H9 (cell line): Measurements from ENCODE around the gene PRCC. TPM values are rescaled to one million over a fixed set of nuclear protein-coding genes. Genes with fewer than 3 reads are reported as not detected.

Experiments
- DNase-seq: peaks from one replicate; pipeline ENCODE4 v3.0.0-alpha.2; 2017
- H2AFZ ChIP-seq: one replicate; pipeline ENCODE4 v1.6.1; 2013; ENCODE audit warnings: mild to moderate bottlenecking, low read length, control low read depth, moderate library complexity
- H2AK5ac ChIP-seq: 2 replicates; pipeline ENCODE4 v1.6.1; 2013; ENCODE audit warnings: low read length, control low read depth, mixed read lengths; ENCODE audit not compliant: insufficient read length
- H2BK120ac ChIP-seq: one replicate; pipeline ENCODE4 v1.6.1; 2013; ENCODE audit warnings: low read depth, mild to moderate bottlenecking, low read length, control low read depth, inconsistent platforms; ENCODE audit not compliant: poor library complexity, severe bottlenecking
- H2BK12ac ChIP-seq: 2 replicates; pipeline ENCODE4 v1.6.1; 2013; ENCODE audit warnings: low read length, control low read depth, mixed read lengths, low read depth; ENCODE audit not compliant: insufficient read length
- H2BK15ac ChIP-seq: 2 replicates; pipeline ENCODE4 v1.6.1; 2013; ENCODE audit warnings: low read depth, low read length, control low read depth
- H2BK20ac ChIP-seq: one replicate; pipeline ENCODE4 v1.6.1; 2013; ENCODE audit warnings: low read depth, mild to moderate bottlenecking, low read length, control low read depth, inconsistent platforms; ENCODE audit not compliant: poor library complexity, severe bottlenecking
- H2BK5ac ChIP-seq: 2 replicates; pipeline ENCODE4 v1.6.1; 2013; ENCODE audit warnings: low read length, control low read depth, mixed read lengths; ENCODE audit not compliant: insufficient read length
- H3K14ac ChIP-seq: 2 replicates; pipeline ENCODE4 v1.6.1; 2013; ENCODE audit warnings: low read length, control low read depth; ENCODE audit not compliant: insufficient read depth
- H3K18ac ChIP-seq: 2 replicates; pipeline ENCODE4 v1.6.1; 2013; ENCODE audit warnings: low read depth, mild to moderate bottlenecking, mixed read lengths, low read length, control low read depth; ENCODE audit not compliant: insufficient read length
- H3K23ac ChIP-seq: 2 replicates; pipeline ENCODE4 v1.6.1; 2013; ENCODE audit warnings: low read length, control low read depth, mixed read lengths, low read depth; ENCODE audit not compliant: insufficient read length
- H3K23me2 ChIP-seq: 2 replicates; pipeline ENCODE4 v1.6.1; 2013; ENCODE audit warnings: low read depth, mild to moderate bottlenecking, mixed read lengths, low read length, control low read depth; ENCODE audit not compliant: insufficient read length, poor library complexity, severe bottlenecking
- H3K27ac ChIP-seq: 2 replicates; pipeline ENCODE4 v1.5.1; 2013; ENCODE audit warnings: low read length, control low read depth, mixed read lengths, low read depth; ENCODE audit not compliant: insufficient read length
- H3K27me3 ChIP-seq: 2 replicates; pipeline ENCODE4 v1.6.1; 2013; ENCODE audit warnings: low read length, control low read depth, inconsistent platforms; ENCODE audit not compliant: insufficient read depth
- H3K4ac ChIP-seq: 2 replicates; pipeline ENCODE4 v1.6.1; 2013; ENCODE audit warnings: low read depth, mild to moderate bottlenecking, control low read depth, inconsistent platforms, low read length, moderate library complexity
- H3K4me1 ChIP-seq: 2 replicates; pipeline ENCODE4 v1.6.1; 2013; ENCODE audit warnings: low read length, control low read depth, inconsistent platforms; ENCODE audit not compliant: insufficient read depth
- H3K4me2 ChIP-seq: 2 replicates; pipeline ENCODE4 v1.6.1; 2013; ENCODE audit warnings: low read length, control low read depth, mixed read lengths; ENCODE audit not compliant: insufficient read length, insufficient read depth
- H3K56ac ChIP-seq: 2 replicates; pipeline ENCODE4 v1.6.1; 2013; ENCODE audit warnings: low read depth, mild to moderate bottlenecking, mixed read lengths, low read length, control low read depth; ENCODE audit not compliant: insufficient read length
- H3K79me1 ChIP-seq: 2 replicates; pipeline ENCODE4 v1.6.1; 2013; ENCODE audit warnings: low read depth, mild to moderate bottlenecking, moderate library complexity, low read length, control low read depth, inconsistent platforms; ENCODE audit not compliant: insufficient read depth, poor library complexity, severe bottlenecking
- H3K79me2 ChIP-seq: 2 replicates; pipeline ENCODE4 v1.6.1; 2013; ENCODE audit warnings: low read length, control low read depth, inconsistent platforms; ENCODE audit not compliant: insufficient read depth
- H3K9ac ChIP-seq: 2 replicates; pipeline ENCODE4 v1.6.1; 2013; ENCODE audit warnings: low read length, control low read depth, mixed read lengths; ENCODE audit not compliant: insufficient read length; ENCODE audit errors: extremely low read depth
- H3K9me3 ChIP-seq: one replicate; pipeline ENCODE4 v1.6.1; 2013; ENCODE audit warnings: low read depth, low read length, inconsistent platforms; ENCODE audit not compliant: control insufficient read depth
- H3T11ph ChIP-seq: one replicate; pipeline ENCODE4 v1.6.1; 2013; ENCODE audit warnings: mild to moderate bottlenecking, low read length, control low read depth, inconsistent platforms
- H4K20me1 ChIP-seq: one replicate; pipeline ENCODE4 v1.6.1; 2013; ENCODE audit not compliant: control insufficient read depth, insufficient read length, insufficient read depth
- H4K5ac ChIP-seq: 2 replicates; pipeline ENCODE4 v1.6.1; 2013; ENCODE audit warnings: low read depth, mild to moderate bottlenecking, mixed read lengths, low read length, control low read depth; ENCODE audit not compliant: insufficient read length
- H4K8ac ChIP-seq: replicated peaks from 2 replicates; pipeline ENCODE4 v1.6.1; 2013; ENCODE audit warnings: low read length, control low read depth, mixed read lengths, low read depth; ENCODE audit not compliant: insufficient read length
- H4K91ac ChIP-seq: 2 replicates; pipeline ENCODE4 v1.6.1; 2013; ENCODE audit warnings: low read depth, mild to moderate bottlenecking, moderate library complexity, mixed read lengths, low read length, control low read depth; ENCODE audit not compliant: insufficient read length
- H3K27ac Mint-ChIP-seq, 3 experiments: 2 replicates in 2 of 3; 3 replicates in 1 of 3; pipeline ENCODE4 v1.8.0; 2020 to 2021; ENCODE audit warnings: mixed read lengths in 3 of 3, mild to moderate bottlenecking in 1 of 3, moderate library complexity in 1 of 3
- H3K27me3 Mint-ChIP-seq: 2 replicates; pipeline ENCODE4 v1.8.0; 2021; ENCODE audit warnings: low read depth, mild to moderate bottlenecking, moderate library complexity, mixed read lengths
- H3K36me3 Mint-ChIP-seq, 3 experiments: 2 replicates in 2 of 3; 3 replicates in 1 of 3; pipeline ENCODE4 v1.8.0; 2020 to 2021; ENCODE audit warnings: low read depth in 3 of 3, mixed read lengths in 3 of 3; ENCODE audit not compliant: insufficient read depth in 1 of 3
- H3K4me1 Mint-ChIP-seq, 2 experiments: 2 replicates each; pipeline ENCODE4 v1.8.0; 2020; ENCODE audit warnings: mixed read lengths in 2 of 2
- H3K4me3 Mint-ChIP-seq, 2 experiments: 2 replicates in 1 of 2; 3 replicates in 1 of 2; pipeline ENCODE4 v1.8.0; 2020 to 2021; ENCODE audit warnings: mild to moderate bottlenecking in 2 of 2, mixed read lengths in 2 of 2, moderate library complexity in 1 of 2
- H3K9me3 Mint-ChIP-seq, 2 experiments: 2 replicates in 1 of 2; 3 replicates in 1 of 2; pipeline ENCODE4 v1.8.0; 2020; ENCODE audit warnings: mild to moderate bottlenecking in 2 of 2, mixed read lengths in 2 of 2, moderate library complexity in 1 of 2
- CTCF ChIP-seq: fragments of 200-600 bp; sonication (generic); conservative IDR thresholded peaks from 3 replicates; pipeline ENCODE4 v1.8.0; 2021; ENCODE audit warnings: antibody characterized with exemption, mild to moderate bottlenecking
- WGBS: extraction: QIAGEN DNeasy Blood & Tissue Kit; methylation state at CpG from one replicate; pipeline ENCODE4 v1.1.7; 2013; ENCODE audit warnings: missing lambda C conversion rate, low lambda C conversion rate, mixed read lengths; ENCODE audit not compliant: insufficient read length; ENCODE audit errors: extremely low coverage; 5-methylcytosine and 5-hydroxymethylcytosine counted together
- total RNA-seq: library from RNA; stranded (reverse); gene quantifications from 2 replicates; pipeline ENCODE4 v1.2.1, GENCODE V29; 2021

The PRCC gene
- total RNA-seq, 1 experiment from 2014 or later, result 129 TPM

- no peak overlapping the region for H3K4ac ChIP-seq
- peaks cover 14% of the 10 kb centered on the region for H3K23me2 ChIP-seq
- no peak overlapping the region for H4K91ac ChIP-seq
- H2BK12ac ChIP-seq, result no peak overlapping the region
- H3K9me3 ChIP-seq, result no peaks in the 10 kb centered on the region
- H3K9ac ChIP-seq, result no peak overlapping the region
- Mint-ChIP-seq H3K4me3 (peak overlapping the region in 1 of 2 experiments; percentile 70; a peak in 3 of 5 replicates), H3K4me1 (peaks cover 15 to 35% of the 10 kb centered on the region in 2 experiments), H3K27ac (no peak overlapping the region), H3K9me3 (no peaks in the 10 kb centered on the region; a peak in 1 of 5 replicates), H3K27me3 (peaks cover 100% of the 10 kb centered on the region), H3K36me3 (no peaks in the 10 kb centered on the region)
- H2AK5ac ChIP-seq, result no peak overlapping the region
- peak overlapping the region; percentile 50 for H3K4me2 ChIP-seq
- no peak overlapping the region for H2BK5ac ChIP-seq
- no peak overlapping the region for H3K56ac ChIP-seq
- H3K79me1 ChIP-seq, result no peaks in the 10 kb centered on the region
- H3K27me3 ChIP-seq, result peaks cover 71% of the 10 kb centered on the region
- no CpG with 5 or more reads among the region's 18 CpGs for WGBS
- H4K20me1 ChIP-seq, result no peaks in the 10 kb centered on the region
- H4K5ac ChIP-seq, result no peak overlapping the region
- no peak for DNase-seq
- H2AFZ ChIP-seq, result no peak overlapping the region
- H2BK15ac ChIP-seq, result no peak overlapping the region
- H2BK120ac ChIP-seq, result no peak overlapping the region
- TF ChIP-seq CTCF, result no peak
- H3K79me2 ChIP-seq, result no peaks in the 10 kb centered on the region
- no peak overlapping the region for H3K23ac ChIP-seq
- no peak overlapping the region for H2BK20ac ChIP-seq
- no peak overlapping the region for H3T11ph ChIP-seq
- no peak overlapping the region for H3K18ac ChIP-seq
- no peak overlapping the region for H3K27ac ChIP-seq
- no peaks in the 10 kb centered on the region for H3K4me1 ChIP-seq
- no peak overlapping the region for H3K14ac ChIP-seq
- no peak overlapping the region for H4K8ac ChIP-seq
Measured at GRCh38 chr1:156845953-156846545, 78.7 kb downstream of the PRCC start.
